Thoracic aorta (tissue), 2 donors: ENCODE results near the gene WNT7A. TPM values are rescaled to one million over a fixed set of nuclear protein-coding genes. Genes with fewer than 3 reads are reported as not detected.

ENCODE experiments used
- ATAC-seq: fragments of 150-250 bp; one replicate; pipeline ENCODE4 v1.8.0; 2017; ENCODE audit warnings: low read depth; ENCODE audit not compliant: insufficient number of reproducible peaks, low FRiP score
- DNase-seq: peaks from one replicate; pipeline ENCODE4 v3.0.0-alpha.2; 2020; ENCODE audit warnings: low spot score
- H3K27ac ChIP-seq, 2 donors: fragments of 200-600 bp; sonication (generic); 1 replicate in 1 of 2; 2 replicates in 1 of 2; pipeline ENCODE4 v1.5.1; 2016; ENCODE audit warnings: mild to moderate bottlenecking in 2 of 2, moderate library complexity in 2 of 2
- H3K27me3 ChIP-seq: fragments of 200-600 bp; sonication (generic); replicated peaks from 2 replicates; pipeline ENCODE4 v1.6.0; 2016; ENCODE audit warnings: mild to moderate bottlenecking; ENCODE audit not compliant: insufficient read depth
- H3K36me3 ChIP-seq: fragments of 200-600 bp; sonication (generic); one replicate; pipeline ENCODE4 v1.5.1; 2016
- H3K4me1 ChIP-seq, 2 donors: fragments of 200-600 bp; sonication (generic); 1 replicate in 1 of 2; 2 replicates in 1 of 2; pipeline versions ENCODE4 v1.5.1 to v1.6.0; 2016; ENCODE audit warnings: low read depth in 2 of 2, mild to moderate bottlenecking in 1 of 2; ENCODE audit not compliant: control insufficient read depth in 1 of 2
- H3K4me3 ChIP-seq: fragments of 200-600 bp; sonication (generic); 2 replicates; pipeline ENCODE4 v1.5.1; 2016; ENCODE audit warnings: mild to moderate bottlenecking
- H3K9me3 ChIP-seq: fragments of 200-600 bp; sonication (generic); 2 replicates; pipeline ENCODE4 v1.5.1; 2016
- CTCF ChIP-seq: fragments of 200-600 bp; sonication (generic); IDR thresholded peaks from one replicate; pipeline ENCODE4 v1.5.1; 2019; ENCODE audit warnings: antibody characterized with exemption
- total RNA-seq, 2 donors: library from RNA; depleted of rRNA; stranded (reverse); fragments of >200 nt; gene quantifications; one replicate each; pipeline versions ENCODE4 v1.1.0 to v1.2.3, GENCODE V29; 2016

Gene WNT7A
- total RNA-seq, 2 donors from 2014 or later: not detected

- Histone ChIP-seq H3K36me3 (no peaks in the 10 kb centered on the region), H3K9me3 (no peaks in the 10 kb centered on the region), H3K4me3 (no peak overlapping the region), H3K27me3 (no peaks in the 10 kb centered on the region), H3K27ac (no peak overlapping the region), H3K4me1 (no peaks in the 10 kb centered on the region)
- DNase-seq (no peak), ATAC-seq (no peak)
- no peak for TF ChIP-seq CTCF
Observed at GRCh38 chr3:13843351-13843750, 36.5 kb downstream of the WNT7A start.

- Histone ChIP-seq H3K36me3 (no peaks in the 10 kb centered on the region), H3K27ac (no peak overlapping the region), H3K27me3 (no peaks in the 10 kb centered on the region), H3K4me1 (no peaks in the 10 kb centered on the region), H3K4me3 (no peak overlapping the region), H3K9me3 (no peaks in the 10 kb centered on the region)
- TF ChIP-seq CTCF: no peak
- DNase-seq (no peak), ATAC-seq (no peak)
Observed at GRCh38 chr3:13842226-13842625, 37.6 kb downstream of the WNT7A start.

- ATAC-seq (no peak), DNase-seq (no peak)
- Histone ChIP-seq H3K4me3 (no peak overlapping the region), H3K27ac (no peak overlapping the region), H3K36me3 (no peaks in the 10 kb centered on the region), H3K9me3 (no peaks in the 10 kb centered on the region), H3K27me3 (no peaks in the 10 kb centered on the region), H3K4me1 (no peaks in the 10 kb centered on the region)
- TF ChIP-seq CTCF: no peak
Observed at GRCh38 chr3:13841826-13842225, 38.0 kb downstream of the WNT7A start.

GRCh38 chr3:13841141-13841540, 38.7 kb downstream of the WNT7A start:
- no peak for TF ChIP-seq CTCF
- no peak for ATAC-seq

GRCh38 chr3:13840456-13840855, 39.4 kb downstream of the WNT7A start:
- Histone ChIP-seq H3K36me3 (no peaks in the 10 kb centered on the region), H3K27me3 (no peaks in the 10 kb centered on the region), H3K9me3 (no peaks in the 10 kb centered on the region), H3K4me1 (no peaks in the 10 kb centered on the region), H3K4me3 (no peak overlapping the region), H3K27ac (no peak overlapping the region)
- ATAC-seq: no peak
- no peak for DNase-seq
- TF ChIP-seq CTCF: no peak

More at GRCh38 chr3:13841141-13841540, 38.7 kb downstream of the WNT7A start:
- Histone ChIP-seq H3K27me3 (no peaks in the 10 kb centered on the region), H3K4me1 (no peaks in the 10 kb centered on the region), H3K9me3 (no peaks in the 10 kb centered on the region), H3K36me3 (no peaks in the 10 kb centered on the region), H3K4me3 (no peak overlapping the region), H3K27ac (no peak overlapping the region)
- no peak for DNase-seq
